Activated CD8-positive, alpha-beta T cell treated with anti-CD3 and anti-CD28 coated beads for 36 hours (primary cell): ENCODE data around the gene LUZP1. TPM values are rescaled to one million over a fixed set of nuclear protein-coding genes. Genes with fewer than 3 reads are reported as not detected.

Source experiments
- ATAC-seq: fragments of 200-7000 bp; cut with Tn5 transposase; one replicate; pipeline ENCODE4 v1.10.0; 2021; ENCODE audit warnings: mild to moderate bottlenecking, moderate library complexity
- CTCF ChIA-PET: fragments of 350-600 bp; sonication (Branson Sonifier 250); formaldehyde crosslinking; loops from one replicate; lab custom pipeline; 2021; ENCODE audit warnings: antibody characterized with exemption; lab: Charles Lee
- POLR2A ChIA-PET: fragments of 350-600 bp; sonication (Branson Sonifier 250); formaldehyde crosslinking; loops from one replicate; lab custom pipeline; 2021; ENCODE audit warnings: antibody characterized with exemption; lab: Charles Lee
- DNase-seq: peaks from one replicate; pipeline ENCODE4 v3.0.0-alpha.2; 2020
- H3K27ac Mint-ChIP-seq: one replicate; pipeline ENCODE4 v1.8.0; 2021; ENCODE audit warnings: mild to moderate bottlenecking, mixed read lengths
- H3K27me3 Mint-ChIP-seq: one replicate; pipeline ENCODE4 v1.8.0; 2021; ENCODE audit warnings: mixed read lengths
- H3K36me3 Mint-ChIP-seq: one replicate; pipeline ENCODE4 v1.8.0; 2021; ENCODE audit warnings: low read depth, mixed read lengths
- H3K4me1 Mint-ChIP-seq: one replicate; pipeline ENCODE4 v1.8.0; 2021; ENCODE audit warnings: low read depth, mixed read lengths
- H3K4me3 Mint-ChIP-seq: one replicate; pipeline ENCODE4 v1.8.0; 2021; ENCODE audit warnings: mild to moderate bottlenecking, moderate library complexity, mixed read lengths
- H3K9me3 Mint-ChIP-seq: one replicate; pipeline ENCODE4 v1.8.0; 2021; ENCODE audit warnings: mixed read lengths
- CTCF ChIP-seq: fragments of 200-600 bp; IDR thresholded peaks from one replicate; pipeline ENCODE4 v1.8.0; 2022; ENCODE audit warnings: antibody characterized with exemption, mild to moderate bottlenecking
- intact Hi-C: fragments of 100-400 bp; cut with micrococcal nuclease; formaldehyde crosslinking; loops from one replicate; pipeline ENCODE4 v1.10.0; 2022
- total RNA-seq, 2 experiments: library from RNA; stranded (reverse); gene quantifications; one replicate each; pipeline ENCODE4 v1.2.3, GENCODE V29; 2021

The LUZP1 gene
- total RNA-seq, 2 experiments from 2014 or later, result 14.9 to 16.0 TPM

- no peak for ATAC-seq
- ChIA-PET POLR2A (no interaction called here), CTCF (interaction anchor here (0.8 to 2.4 kb wide), 2 partner anchors 24 to 61 kb away, joined by 3 to 8 read pairs; no protein-coding TSS in a partner anchor)
- Mint-ChIP-seq H3K36me3 (peaks cover 5% of the 10 kb centered on the region), H3K9me3 (no peaks in the 10 kb centered on the region), H3K27ac (no peak overlapping the region), H3K27me3 (no peaks in the 10 kb centered on the region), H3K4me3 (no peak overlapping the region), H3K4me1 (peaks cover 34% of the 10 kb centered on the region)
- no peak for TF ChIP-seq CTCF
- DNase-seq, result no peak
- intact Hi-C loops, result no loop called here
Observed at GRCh38 chr1:23123528-23123927, 45.1 kb downstream of the LUZP1 start.

- DNase-seq, result no peak
- peaks cover 37% of the 10 kb centered on the region for H3K4me1 Mint-ChIP-seq
Observed at GRCh38 chr1:23122796-23123195, 45.9 kb downstream of the LUZP1 start.

GRCh38 chr1:23122023-23122748, 46.5 kb downstream of the LUZP1 start:
- intact Hi-C loops, result no loop called here
- ChIA-PET POLR2A (interaction anchor here (0.6 kb wide), 1 partner anchor 21 kb away, joined by 3 read pairs; no protein-coding TSS in a partner anchor), CTCF (interaction anchor here (1.7 to 4.3 kb wide), 2 partner anchors 23 to 26 kb away, joined by 4 to 22 read pairs; no protein-coding TSS in a partner anchor)
- H3K27me3 Mint-ChIP-seq, result no peaks in the 10 kb centered on the region
- H3K9me3 Mint-ChIP-seq, result no peaks in the 10 kb centered on the region
- H3K36me3 Mint-ChIP-seq, result peaks cover 5% of the 10 kb centered on the region
- H3K4me1 Mint-ChIP-seq, result peaks cover 41% of the 10 kb centered on the region
- H3K27ac Mint-ChIP-seq, result no peak overlapping the region
- no peak overlapping the region for H3K4me3 Mint-ChIP-seq
- ATAC-seq, result no peak
- no peak for DNase-seq
- TF ChIP-seq CTCF, result no peak

More at GRCh38 chr1:23122796-23123195, 45.9 kb downstream of the LUZP1 start:
- H3K27ac Mint-ChIP-seq, result no peak overlapping the region
- POLR2A ChIA-PET, result interaction anchor here (0.6 kb wide), 1 partner anchor 20 kb away, joined by 3 read pairs; no protein-coding TSS in a partner anchor
- no peaks in the 10 kb centered on the region for H3K9me3 Mint-ChIP-seq
- peaks cover 5% of the 10 kb centered on the region for H3K36me3 Mint-ChIP-seq
- CTCF ChIA-PET, result interaction anchor here (0.7 to 1.7 kb wide), 3 partner anchors 23 to 27 kb away, joined by 3 to 4 read pairs (median 3); no protein-coding TSS in a partner anchor
- H3K4me3 Mint-ChIP-seq, result no peak overlapping the region
- no peak for ATAC-seq
- no peak for TF ChIP-seq CTCF
- no peaks in the 10 kb centered on the region for H3K27me3 Mint-ChIP-seq
- intact Hi-C loops, result no loop called here

GRCh38 chr1:23120383-23120782, 48.3 kb downstream of the LUZP1 start:
- DNase-seq (no peak), ATAC-seq (no peak)
- Mint-ChIP-seq H3K9me3 (no peaks in the 10 kb centered on the region), H3K4me3 (no peak overlapping the region), H3K27me3 (no peaks in the 10 kb centered on the region), H3K4me1 (peaks cover 41% of the 10 kb centered on the region), H3K27ac (no peak overlapping the region), H3K36me3 (peaks cover 5% of the 10 kb centered on the region)
- TF ChIP-seq CTCF, result no peak
- POLR2A ChIA-PET, result interaction anchor here (1.0 to 2.2 kb wide), 3 partner anchors 10 to 66 kb away, joined by 3 to 5 read pairs (median 4); no protein-coding TSS in a partner anchor
- intact Hi-C loops, result no loop called here
- CTCF ChIA-PET, result interaction anchor here (4.3 to 7.9 kb wide), 2 partner anchors 21 to 64 kb away, joined by 22 to 47 read pairs; no protein-coding TSS in a partner anchor
